Natural killer cell (primary cell): Measurements from ENCODE around the gene MYO19. TPM values are rescaled to one million over a fixed set of nuclear protein-coding genes. Genes with fewer than 3 reads are reported as not detected.
A peak's percentile ranks its signal among the peaks of the same experiment; 100 is the strongest.

Experiments
- ATAC-seq, 3 donors: fragments of 150-1000 bp in 2 of 3; fragments of 200-7000 bp in 1 of 3; cut with Tn5 transposase; 1 replicate in 1 of 3; 2 replicates in 2 of 3; pipeline ENCODE4 v1.10.0; 2021; ENCODE audit warnings: mild to moderate bottlenecking in 2 of 3, moderate library complexity in 2 of 3
- DNase-seq, 2 donors: peaks; one replicate each; pipeline versions ENCODE4 v3.0.0 to v3.0.0-alpha.2; 2013 to 2021; ENCODE audit warnings: mixed read lengths in 1 of 2
- H3K27ac ChIP-seq: one replicate; pipeline ENCODE4 v1.5.1; 2013; ENCODE audit warnings: mild to moderate bottlenecking, low read length
- H3K27me3 ChIP-seq: one replicate; pipeline ENCODE4 v1.6.1; 2013; ENCODE audit warnings: low read length; ENCODE audit not compliant: control insufficient read depth, insufficient read depth
- H3K36me3 ChIP-seq: one replicate; pipeline ENCODE4 v1.6.1; 2013; ENCODE audit warnings: low read length; ENCODE audit not compliant: control insufficient read depth, insufficient read depth
- H3K4me1 ChIP-seq: one replicate; pipeline ENCODE4 v1.6.1; 2013; ENCODE audit warnings: low read length; ENCODE audit not compliant: control insufficient read depth, insufficient read depth
- H3K4me3 ChIP-seq: one replicate; pipeline ENCODE4 v1.5.1; 2013; ENCODE audit warnings: low read length
- H3K9me3 ChIP-seq: one replicate; pipeline ENCODE4 v1.6.1; 2013; ENCODE audit warnings: low read length; ENCODE audit not compliant: control insufficient read depth, insufficient read depth
- H3K27ac Mint-ChIP-seq, 2 donors: one replicate each; pipeline ENCODE4 v1.8.0; 2022; ENCODE audit warnings: mild to moderate bottlenecking in 2 of 2, mixed read lengths in 2 of 2, moderate library complexity in 1 of 2
- H3K27me3 Mint-ChIP-seq, 2 donors: one replicate each; pipeline ENCODE4 v1.8.0; 2022; ENCODE audit warnings: low read depth in 2 of 2, mixed read lengths in 2 of 2
- H3K36me3 Mint-ChIP-seq: one replicate; pipeline ENCODE4 v1.8.0; 2022; ENCODE audit warnings: mixed read lengths
- H3K4me1 Mint-ChIP-seq, 2 donors: one replicate each; pipeline ENCODE4 v1.8.0; 2022; ENCODE audit warnings: mixed read lengths in 2 of 2
- H3K4me3 Mint-ChIP-seq: one replicate; pipeline ENCODE4 v1.8.0; 2022; ENCODE audit warnings: mild to moderate bottlenecking, moderate library complexity, mixed read lengths
- H3K9me3 Mint-ChIP-seq, 2 donors: one replicate each; pipeline ENCODE4 v1.8.0; 2022; ENCODE audit warnings: mixed read lengths in 2 of 2
- WGBS: methylation state at CpG from one replicate; pipeline ENCODE4 v1.1.7; 2013; ENCODE audit warnings: missing lambda C conversion rate; ENCODE audit not compliant: insufficient coverage; 5-methylcytosine and 5-hydroxymethylcytosine counted together
- intact Hi-C: fragments of 100-400 bp; cut with micrococcal nuclease; formaldehyde crosslinking; loops from one replicate; pipeline ENCODE4 v1.14.2; 2022
- total RNA-seq, 4 donors: library from RNA; stranded (reverse); fragments of 120-200 nt in 1 of 4; gene quantifications; one replicate each; pipeline versions ENCODE4 v1.2.3 to v1.2.4, GENCODE V29; 2013 to 2022
- TF ChIP-seq, protein P1 (sequence below): fragments of 200-600 bp; IDR thresholded peaks from one replicate; pipeline ENCODE4 v1.8.0; 2022; ENCODE audit warnings: antibody characterized with exemption

MYO19 gene
- total RNA-seq, 3 donors from 2014 or later (not counting 1 experiment from before 2014, with no cell fraction given), result 84.2 to 119 (median 104) TPM

DNA sequence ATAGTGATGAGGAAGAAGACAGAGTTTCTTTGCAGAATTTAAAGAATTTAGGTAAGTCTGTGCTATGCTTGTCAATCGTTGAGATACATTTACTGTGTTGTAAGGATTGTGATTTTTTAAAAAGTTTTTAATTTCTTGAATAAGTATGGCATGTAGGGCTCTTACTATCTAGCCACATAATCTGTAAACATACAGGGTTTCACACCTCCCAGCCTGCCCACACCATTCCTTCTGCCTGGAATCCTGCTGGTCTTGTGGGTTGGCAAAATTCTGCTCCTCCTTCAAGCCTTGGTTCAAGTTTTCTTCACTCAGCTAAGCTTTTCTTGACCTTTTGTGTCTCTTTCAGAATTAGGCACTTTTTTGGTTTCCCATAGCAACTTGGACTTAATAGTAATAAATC is 40.7 kb downstream of the MYO19 start:
- WGBS, result 100% methylated on average over 1 of the region's 1 CpG
- no peak overlapping the region for H3K27ac Mint-ChIP-seq
- peaks cover 13% of the 10 kb centered on the region for H3K36me3 Mint-ChIP-seq

DNA sequence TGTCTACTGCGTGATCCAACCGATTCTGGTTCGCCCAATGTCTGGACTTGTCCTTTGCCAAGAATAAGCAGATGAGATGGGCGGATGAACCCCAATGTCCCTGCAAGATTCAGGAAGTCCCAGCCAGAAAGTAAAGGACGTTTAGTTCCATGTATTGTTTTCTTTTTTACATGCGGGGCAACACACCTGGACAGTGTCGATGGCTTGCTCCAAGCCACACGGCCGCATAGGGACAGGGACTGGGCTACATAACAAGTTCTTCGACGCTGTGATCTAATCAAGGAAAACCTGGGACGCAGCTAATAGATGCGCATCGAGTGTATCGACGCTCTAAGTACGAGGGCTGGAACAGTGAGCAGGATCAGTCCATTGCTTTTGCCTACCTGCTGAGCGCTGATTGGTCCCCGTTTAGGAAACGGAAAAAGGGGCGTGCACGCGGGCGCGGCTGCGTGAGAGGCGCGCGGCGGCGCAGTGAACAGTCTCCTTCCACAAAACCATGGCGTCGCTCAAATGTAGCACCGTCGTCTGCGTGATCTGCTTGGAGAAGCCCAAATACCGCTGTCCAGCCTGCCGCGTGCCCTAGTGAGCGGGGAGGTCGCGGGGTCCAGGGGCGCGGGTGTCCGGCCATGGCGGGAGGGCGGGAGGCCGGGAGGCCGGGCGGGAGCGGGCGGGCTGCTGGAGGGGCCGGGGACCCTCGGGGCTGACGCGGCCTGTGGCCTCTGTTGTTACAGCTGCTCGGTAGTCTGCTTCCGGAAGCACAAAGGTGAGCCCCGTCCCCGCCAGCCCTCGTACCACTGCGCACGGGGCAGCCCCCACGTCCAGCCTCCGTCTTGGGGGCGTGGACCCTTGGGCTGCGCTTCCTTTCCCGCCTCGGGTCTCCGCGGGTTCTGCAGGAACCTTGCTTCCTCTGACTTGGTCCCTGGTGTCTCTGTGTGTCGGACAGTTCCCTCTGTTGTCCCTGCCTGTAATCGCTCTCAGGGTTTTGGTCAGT is 48.2 kb downstream of the MYO19 start, which contains the start of gene ZNHIT3:
Gene ZNHIT3 (plus strand): TSS at position 478 of the 991 bp plus-strand sequence. CDS start 19 bp downstream, at position 497.
- ATAC-seq, result peak; percentile 93 to 97 (median 95)
- peaks cover 2% of the 10 kb centered on the region for H3K36me3 ChIP-seq
- no peaks in the 10 kb centered on the region for H3K9me3 Mint-ChIP-seq
- peaks cover 39% of the 10 kb centered on the region for H3K4me1 ChIP-seq
- peak; percentile 89 to 96 for DNase-seq
- under 1% methylated on average over 73 of the region's 73 CpGs for WGBS
- H3K27me3 Mint-ChIP-seq, result peaks cover 10 to 14% of the 10 kb centered on the region in 2 donors
- no peaks in the 10 kb centered on the region for H3K9me3 ChIP-seq
- intact Hi-C loops, result loop anchor here (1.0 to 5.0 kb wide), 3 partner anchors 48 to 677 kb away; partner anchors contain the start of genes MYO19, PIGW and TAF15
- H3K4me3 ChIP-seq, result peak within 1 kb of the TSS; percentile 93
- H3K4me3 Mint-ChIP-seq, result peak within 1 kb of the TSS; percentile 99
- peak within 1 kb of the TSS; percentile 88 to 96 for H3K27ac Mint-ChIP-seq
- no peaks in the 10 kb centered on the region for H3K36me3 Mint-ChIP-seq
- peaks cover 7% of the 10 kb centered on the region for H3K27me3 ChIP-seq
- peaks cover 43 to 58% of the 10 kb centered on the region in 2 donors for H3K4me1 Mint-ChIP-seq
- TF ChIP-seq, protein P1, sequence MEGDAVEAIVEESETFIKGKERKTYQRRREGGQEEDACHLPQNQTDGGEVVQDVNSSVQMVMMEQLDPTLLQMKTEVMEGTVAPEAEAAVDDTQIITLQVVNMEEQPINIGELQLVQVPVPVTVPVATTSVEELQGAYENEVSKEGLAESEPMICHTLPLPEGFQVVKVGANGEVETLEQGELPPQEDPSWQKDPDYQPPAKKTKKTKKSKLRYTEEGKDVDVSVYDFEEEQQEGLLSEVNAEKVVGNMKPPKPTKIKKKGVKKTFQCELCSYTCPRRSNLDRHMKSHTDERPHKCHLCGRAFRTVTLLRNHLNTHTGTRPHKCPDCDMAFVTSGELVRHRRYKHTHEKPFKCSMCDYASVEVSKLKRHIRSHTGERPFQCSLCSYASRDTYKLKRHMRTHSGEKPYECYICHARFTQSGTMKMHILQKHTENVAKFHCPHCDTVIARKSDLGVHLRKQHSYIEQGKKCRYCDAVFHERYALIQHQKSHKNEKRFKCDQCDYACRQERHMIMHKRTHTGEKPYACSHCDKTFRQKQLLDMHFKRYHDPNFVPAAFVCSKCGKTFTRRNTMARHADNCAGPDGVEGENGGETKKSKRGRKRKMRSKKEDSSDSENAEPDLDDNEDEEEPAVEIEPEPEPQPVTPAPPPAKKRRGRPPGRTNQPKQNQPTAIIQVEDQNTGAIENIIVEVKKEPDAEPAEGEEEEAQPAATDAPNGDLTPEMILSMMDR, result no peak
- H3K27ac ChIP-seq, result peak within 1 kb of the TSS; percentile 57

More for the DNA sequence above, 40.7 kb downstream of the MYO19 start:
- no peaks in the 10 kb centered on the region for H3K4me1 ChIP-seq
- DNase-seq (no peak), ATAC-seq (no peak)
- H3K27ac ChIP-seq, result no peak overlapping the region
- no peak overlapping the region for H3K4me3 ChIP-seq
- TF ChIP-seq, protein P1, result no peak
- Mint-ChIP-seq H3K9me3 (no peaks in the 10 kb centered on the region), H3K4me1 (peaks cover 18 to 26% of the 10 kb centered on the region in 2 donors), H3K27me3 (no peaks in the 10 kb centered on the region), H3K4me3 (no peak overlapping the region)
- H3K36me3 ChIP-seq, result peaks cover 54% of the 10 kb centered on the region
- no peaks in the 10 kb centered on the region for H3K9me3 ChIP-seq
- no peaks in the 10 kb centered on the region for H3K27me3 ChIP-seq
- intact Hi-C loops, result no loop called here

DNA sequence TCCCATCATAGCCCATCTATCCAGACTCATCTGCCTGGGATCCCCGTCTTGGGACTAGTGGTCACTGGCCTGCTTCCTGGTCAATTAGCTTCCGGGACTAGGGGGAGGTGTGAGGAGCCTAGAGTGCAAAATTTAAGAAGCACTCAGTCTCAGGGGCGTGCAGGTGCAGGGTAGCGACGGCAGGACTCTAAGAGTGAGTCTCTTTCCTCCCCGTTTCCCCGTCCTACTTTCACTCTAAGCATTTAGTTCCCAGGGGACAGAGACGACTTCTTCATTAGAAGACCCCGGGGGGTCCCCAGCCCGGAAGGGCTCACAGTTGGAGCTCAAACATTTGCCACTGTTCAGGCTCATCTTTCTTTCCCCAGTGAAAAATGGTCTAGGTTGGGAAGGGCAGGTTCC is 48.9 kb downstream of the MYO19 start:
- no peaks in the 10 kb centered on the region for H3K9me3 ChIP-seq
- Mint-ChIP-seq H3K4me1 (peaks cover 38 to 53% of the 10 kb centered on the region in 2 donors), H3K9me3 (no peaks in the 10 kb centered on the region), H3K4me3 (peak overlapping the region; percentile 99), H3K27ac (peak overlapping the region; percentile 88 to 96), H3K36me3 (no peaks in the 10 kb centered on the region), H3K27me3 (peaks cover 10 to 17% of the 10 kb centered on the region in 2 donors)
- H3K27me3 ChIP-seq, result peaks cover 7% of the 10 kb centered on the region
- peaks cover 39% of the 10 kb centered on the region for H3K4me1 ChIP-seq
- WGBS, result 37% methylated on average over 9 of the region's 10 CpGs
- DNase-seq, result peak in 1 of 2 donors; percentile 8
- H3K4me3 ChIP-seq, result peak overlapping the region; percentile 93
- no peak for ATAC-seq
- intact Hi-C loops, result loop anchor here (1.0 to 5.0 kb wide), 3 partner anchors 48 to 677 kb away; partner anchors contain the start of genes MYO19, PIGW and TAF15
- H3K27ac ChIP-seq, result peak overlapping the region; percentile 42
- peaks cover 2% of the 10 kb centered on the region for H3K36me3 ChIP-seq
- TF ChIP-seq, protein P1, result no peak
